HG03558 (cell line): ENCODE results near the gene CNTN4.

Experiments used
- ATAC-seq: cut with Tn5 transposase; IDR thresholded peaks from one replicate; pipeline ENCODE4 v1.9.1; 2021; ENCODE audit warnings: moderate number of reproducible peaks; ENCODE audit not compliant: unreplicated experiment; ENCODE audit errors: extremely low read depth

The CNTN4 gene

DNA sequence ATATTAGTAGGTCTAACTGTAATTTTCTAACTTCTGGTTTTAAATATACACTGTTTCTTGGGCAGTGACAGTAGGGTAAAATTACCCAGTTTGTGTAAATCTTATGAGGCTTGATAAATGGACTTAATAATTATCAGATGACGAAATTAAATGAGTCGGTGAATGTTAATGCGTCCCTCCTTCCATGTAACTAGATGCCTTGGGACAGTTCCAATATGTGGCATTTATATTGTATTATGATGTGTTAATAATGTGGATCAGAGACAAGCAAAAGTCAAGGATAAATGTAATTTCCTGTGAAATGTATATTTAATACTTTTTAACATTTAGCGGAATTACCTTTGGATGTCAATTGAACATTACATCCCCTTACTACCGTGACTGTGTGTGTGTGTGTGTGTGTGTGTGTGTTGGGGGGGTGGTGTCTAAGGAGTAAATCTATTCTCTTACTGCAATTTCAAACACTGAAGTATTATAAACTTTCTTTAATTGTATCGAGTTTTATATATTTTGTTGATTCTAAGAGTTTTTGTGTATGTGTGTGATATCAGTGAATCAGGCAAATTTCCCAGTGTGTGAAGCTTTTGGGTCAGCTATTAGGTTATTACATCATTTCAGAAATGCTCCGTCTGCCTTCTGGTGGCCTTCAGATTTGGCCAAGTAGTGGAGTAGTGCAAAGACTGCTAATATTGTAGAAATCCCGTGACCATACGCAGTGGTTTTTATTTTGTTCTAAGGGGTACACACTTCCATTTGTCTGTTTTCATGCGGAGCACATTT, 50.1 kb downstream of the CNTN4 start:
- no peak for ATAC-seq

DNA sequence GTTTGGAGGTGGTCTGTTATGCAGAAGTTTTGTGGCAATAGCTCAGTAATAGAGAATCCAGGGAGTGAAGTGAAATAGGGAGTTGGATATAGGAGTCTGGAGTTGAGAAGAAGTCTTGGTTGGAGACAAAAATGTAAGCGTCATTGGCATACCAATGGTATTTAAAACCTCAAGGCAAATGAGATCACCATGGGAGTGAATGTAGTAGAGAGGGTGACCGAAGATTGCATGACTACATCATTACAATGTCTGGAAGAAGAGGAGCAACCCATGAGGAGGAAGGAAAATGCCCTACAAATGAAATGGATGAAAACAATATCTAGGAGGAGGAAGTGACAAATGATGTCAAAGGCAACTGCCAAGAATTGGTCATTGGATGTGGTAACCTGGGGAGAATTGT, 54.4 kb downstream of the CNTN4 start:
- no peak for ATAC-seq

DNA sequence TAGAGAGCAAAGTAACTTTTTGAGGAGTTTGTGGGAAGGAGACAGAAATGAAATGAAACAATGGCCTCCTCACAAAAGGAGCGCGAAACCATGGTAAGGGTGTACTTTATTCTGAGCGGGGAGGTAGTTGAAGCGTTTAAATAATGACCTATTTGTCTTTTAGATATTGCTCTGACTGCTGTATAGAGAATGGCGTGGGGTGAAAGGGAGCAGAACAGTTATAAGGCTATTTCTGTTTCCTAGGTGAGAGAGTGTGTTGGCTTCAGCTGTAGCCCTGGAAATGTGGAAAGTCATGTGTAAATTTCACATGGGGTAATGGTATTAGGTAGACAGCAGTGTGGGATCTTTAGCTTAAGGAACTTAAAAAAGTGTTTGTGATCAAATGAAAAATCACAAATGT, 54.9 kb downstream of the CNTN4 start:
- no peak for ATAC-seq

DNA sequence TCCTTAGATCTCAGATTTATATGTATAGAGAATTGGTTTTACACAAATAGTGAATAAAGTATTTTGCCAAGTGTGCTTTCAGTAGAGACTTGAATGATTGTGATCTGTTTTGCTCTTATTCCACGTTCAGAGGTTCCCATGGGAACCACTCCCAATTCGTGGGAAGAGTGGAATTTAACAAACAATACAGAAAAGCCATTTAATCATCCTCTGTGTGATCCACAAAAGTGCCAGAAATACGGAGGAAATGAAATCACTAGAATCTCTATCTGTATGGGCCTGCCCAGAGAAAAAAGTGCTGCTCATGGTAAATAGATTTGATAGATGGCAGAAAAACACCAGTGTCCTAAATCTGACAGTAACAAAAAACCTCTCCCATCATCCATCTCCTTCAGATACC, 56.0 kb downstream of the CNTN4 start:
- no peak for ATAC-seq

DNA sequence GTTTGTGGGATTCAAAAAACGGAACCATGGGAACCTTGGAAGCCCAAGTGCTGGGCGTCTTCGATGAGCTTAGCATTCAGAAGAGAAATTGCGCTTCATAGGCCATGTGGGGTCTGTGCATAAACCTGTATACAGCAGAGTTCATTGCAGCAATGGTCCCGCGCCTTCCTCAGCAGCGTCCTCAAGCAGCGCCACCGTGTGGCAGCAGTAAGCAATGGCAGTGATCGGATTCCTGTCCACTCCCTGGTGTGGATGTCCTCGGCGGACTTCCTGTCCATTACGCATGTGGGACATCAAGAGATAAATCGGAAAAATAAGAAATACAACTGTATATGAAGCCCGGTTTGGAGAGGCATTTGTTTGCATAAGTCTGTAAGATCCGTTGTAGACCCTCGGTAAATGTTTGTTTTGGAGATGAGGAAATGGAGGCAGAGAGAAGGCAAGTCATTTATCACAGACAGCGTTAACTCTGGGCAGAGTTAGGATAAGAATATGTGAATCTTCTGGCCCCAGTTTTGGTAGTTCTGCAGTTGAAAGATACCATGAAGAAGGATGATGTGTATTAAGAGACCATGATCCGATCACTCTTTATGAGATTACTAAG, 57.7 kb downstream of the CNTN4 start:
- no peak for ATAC-seq

DNA sequence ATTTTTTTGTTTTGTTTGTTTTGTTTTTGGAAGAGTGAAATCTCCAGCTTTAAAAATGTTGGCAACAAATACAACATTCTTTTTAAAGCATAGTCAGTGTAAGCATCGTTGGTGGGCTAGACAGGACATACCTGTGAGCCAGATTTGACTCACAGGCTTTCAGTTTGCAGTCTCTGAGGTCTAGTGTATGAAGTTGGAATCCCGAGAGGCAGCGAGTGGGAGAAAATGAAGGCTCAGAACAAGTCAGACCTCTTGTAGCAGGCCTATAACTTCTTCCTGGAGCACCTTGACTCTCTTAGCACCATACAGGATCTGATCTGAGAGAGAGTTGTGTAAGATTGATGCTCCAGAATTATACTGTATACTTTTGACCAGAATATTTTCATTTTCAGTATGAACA, 60.2 kb downstream of the CNTN4 start:
- no peak for ATAC-seq

DNA sequence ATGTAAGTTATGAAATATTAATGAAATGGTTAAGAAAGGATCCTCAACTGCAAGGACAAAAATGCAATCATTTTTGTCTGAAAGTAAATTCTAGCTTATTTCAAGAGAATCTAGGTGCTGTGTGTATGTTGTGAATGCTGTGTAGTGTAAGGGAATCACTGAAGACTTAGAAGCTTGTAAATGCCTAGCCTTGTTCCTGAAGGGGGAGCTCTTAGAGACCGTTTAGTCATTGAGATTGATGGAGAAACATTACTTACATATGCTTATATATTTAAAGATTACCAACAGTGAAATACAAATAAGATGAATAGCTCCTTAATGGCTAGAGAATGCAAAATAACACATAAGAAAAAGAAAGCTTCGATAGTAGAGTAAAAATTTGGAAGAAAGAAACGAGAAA, 67.9 kb downstream of the CNTN4 start:
- no peak for ATAC-seq

DNA sequence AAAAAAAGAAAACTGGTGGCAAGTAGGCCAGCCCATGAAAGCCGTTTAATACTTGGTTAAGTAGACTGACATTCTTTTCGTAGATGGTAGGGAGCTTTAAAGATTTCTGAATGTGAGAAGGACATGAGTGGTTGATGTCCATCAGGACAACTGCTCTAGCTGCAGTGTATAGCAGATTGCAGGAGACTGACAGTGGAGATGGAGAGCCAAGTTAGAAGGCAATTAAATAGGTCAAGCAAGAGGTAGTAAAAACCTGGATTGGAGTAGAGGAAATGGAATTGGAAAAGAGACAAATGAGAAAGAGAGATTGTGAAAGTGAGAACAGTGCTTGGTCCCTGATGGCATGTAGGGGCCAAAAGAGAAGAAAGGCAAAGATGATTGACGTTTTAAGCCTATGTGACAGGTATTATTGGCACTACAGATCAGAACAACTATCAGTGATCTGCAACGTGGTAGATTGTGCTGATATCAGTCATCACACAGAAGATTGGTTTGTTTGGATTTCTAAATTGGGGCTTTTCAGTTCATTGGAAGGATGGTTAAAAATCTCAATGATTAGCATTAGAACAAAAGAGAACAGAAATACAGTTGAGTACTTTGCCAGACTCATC, 74.0 kb downstream of the CNTN4 start:
- ATAC-seq: no peak

DNA sequence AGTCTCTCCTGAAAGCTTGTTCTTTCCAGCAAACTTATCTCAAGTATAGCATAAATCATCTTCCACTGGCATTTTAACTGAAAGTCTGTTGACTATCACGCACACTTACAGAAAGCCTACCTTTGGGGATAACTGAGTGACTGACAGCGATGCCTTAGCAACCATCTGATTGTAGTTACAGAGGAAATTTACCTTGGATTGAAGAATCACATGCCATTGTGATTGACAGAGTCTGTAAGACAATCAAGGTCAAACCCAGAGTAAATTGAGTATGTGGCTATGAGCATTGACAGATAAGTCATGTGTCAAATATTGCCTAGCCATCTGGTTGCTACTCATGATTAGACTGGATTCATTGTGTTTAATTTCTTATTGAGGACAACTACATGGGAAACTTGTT, 82.0 kb downstream of the CNTN4 start:
- no peak for ATAC-seq

DNA sequence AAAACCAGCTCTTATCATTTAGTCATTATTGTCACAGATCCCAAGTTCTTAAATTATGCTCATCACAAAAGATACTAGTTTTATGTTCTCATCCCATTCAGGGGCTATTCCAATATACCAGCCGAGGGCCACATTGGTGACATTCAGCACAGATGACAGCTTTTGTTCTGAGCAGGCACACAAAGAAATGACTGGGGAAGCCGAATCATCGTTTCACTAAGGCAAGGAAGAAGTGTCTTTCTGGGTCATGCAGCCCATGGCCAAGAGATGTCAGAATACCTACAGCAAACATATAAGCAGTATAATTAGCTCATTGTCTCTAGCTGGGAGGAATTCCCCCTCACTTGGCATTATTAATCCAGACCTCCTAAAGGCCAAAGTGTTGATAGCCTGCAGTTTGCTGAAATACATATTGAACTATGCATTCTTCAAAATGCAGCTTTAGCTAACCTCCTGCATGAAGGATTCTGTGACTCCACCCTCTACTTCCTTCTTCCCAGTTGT, 100.2 kb downstream of the CNTN4 start:
- no peak for ATAC-seq

DNA sequence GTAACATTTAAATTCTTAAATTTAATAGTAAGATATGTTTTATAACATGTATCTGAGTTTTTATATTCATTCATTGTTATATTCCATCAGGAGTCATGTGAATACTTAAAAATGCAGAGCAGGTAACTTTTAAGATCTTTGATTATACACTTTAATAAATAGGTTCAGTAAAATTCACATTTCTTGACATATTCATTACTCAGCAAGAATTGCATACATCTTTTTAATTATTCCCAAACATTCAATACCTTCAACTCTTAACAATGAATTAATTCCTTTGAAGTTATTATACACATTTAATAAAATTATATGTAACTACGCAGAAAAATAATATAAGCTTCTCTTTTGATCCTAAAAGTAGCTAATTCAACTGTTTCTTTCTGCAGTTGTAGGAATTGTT, 105.4 kb downstream of the CNTN4 start:
- no peak for ATAC-seq

DNA sequence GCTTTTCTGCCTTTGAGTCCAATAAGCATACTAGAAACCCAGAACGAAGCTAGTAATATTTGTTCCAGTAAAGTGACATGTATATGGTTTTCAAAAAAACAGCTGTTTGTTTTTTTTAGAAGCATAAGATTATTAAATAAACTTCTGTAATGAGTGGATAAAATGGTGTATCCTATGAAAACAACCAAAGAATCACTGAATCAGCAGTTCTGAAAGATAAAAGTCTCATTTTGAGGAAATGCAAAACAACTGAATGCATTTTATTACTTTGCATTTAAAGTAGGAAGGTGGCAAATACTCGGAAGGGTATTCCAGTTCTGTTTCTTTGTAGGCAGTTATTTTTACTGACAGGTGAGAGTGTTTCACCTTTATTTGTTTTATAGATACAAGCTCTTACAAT, 107.0 kb downstream of the CNTN4 start:
- ATAC-seq: no peak

DNA sequence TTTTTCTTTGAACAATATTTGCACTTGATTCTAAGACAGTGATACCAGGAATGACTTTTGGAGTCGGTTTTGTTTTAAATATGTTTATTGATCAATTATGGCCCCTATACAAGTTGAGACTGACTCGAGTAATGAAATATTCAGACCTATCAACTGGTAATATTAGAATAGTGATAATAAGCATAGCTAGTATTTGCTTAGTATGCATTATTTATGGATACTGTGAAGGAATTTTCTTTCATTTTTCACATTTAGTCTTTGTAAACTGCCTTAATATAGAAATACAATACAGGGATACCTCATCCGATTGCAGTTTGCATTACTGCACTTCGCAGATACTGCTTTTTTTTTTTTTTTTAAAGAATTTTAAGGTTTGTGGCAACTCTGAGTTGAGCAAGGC, 107.9 kb downstream of the CNTN4 start:
- ATAC-seq: no peak

DNA sequence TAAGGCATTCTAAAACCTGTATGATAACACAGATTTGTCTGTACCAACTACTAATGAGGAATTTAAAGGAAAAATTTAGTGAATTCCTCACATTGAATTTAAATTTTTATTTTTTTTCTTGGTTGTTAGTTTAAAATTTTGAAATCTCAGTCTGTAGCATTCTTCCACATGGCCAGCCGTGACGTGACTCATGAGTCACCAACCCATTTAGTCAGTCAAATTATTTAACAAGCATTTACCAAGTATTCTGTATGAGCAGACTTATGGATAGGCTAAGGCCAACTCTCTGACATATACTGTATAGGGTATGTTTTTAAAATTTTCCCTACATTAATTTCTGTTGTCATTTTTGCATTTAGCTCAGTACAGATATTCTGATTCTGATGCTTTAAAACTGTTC, 112.9 kb downstream of the CNTN4 start:
- no peak for ATAC-seq

DNA sequence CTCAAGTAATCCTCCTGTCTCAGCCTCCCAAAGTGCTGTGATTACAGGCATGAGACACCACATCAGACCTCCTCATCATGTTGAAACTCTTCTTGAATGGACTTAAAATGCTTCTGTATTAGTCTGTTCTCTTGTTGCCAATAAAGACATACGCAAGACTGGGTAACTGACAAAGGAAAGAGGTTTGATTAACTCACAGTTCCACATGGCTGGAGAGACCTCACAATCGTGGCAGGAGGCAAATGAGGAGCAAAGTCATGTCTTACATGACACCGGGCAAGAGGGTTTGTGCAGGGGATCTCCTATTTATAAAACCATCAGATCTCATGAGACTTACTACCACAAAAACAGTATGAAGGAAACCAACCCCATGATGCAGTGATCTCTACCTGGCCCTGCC, 113.5 kb downstream of the CNTN4 start:
- ATAC-seq: no peak

DNA sequence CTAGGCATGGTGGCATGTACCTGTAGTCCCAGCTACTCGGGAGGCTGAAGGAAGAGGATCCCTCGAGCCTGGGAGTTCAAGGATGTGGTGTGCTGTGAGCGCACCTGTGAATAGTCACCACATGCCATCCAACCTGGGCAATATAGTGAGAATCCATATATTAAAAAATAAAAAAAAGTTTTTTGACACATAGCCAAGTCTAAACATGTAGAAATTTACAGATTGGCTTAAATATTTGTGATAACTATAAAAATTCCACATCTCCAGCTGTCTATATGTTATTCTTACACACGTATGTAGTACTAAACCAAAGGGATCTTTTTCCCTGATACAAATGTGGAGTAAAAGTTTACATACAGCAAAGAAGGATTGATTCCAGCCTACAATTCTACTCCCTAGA, 119.7 kb downstream of the CNTN4 start:
- no peak for ATAC-seq

DNA sequence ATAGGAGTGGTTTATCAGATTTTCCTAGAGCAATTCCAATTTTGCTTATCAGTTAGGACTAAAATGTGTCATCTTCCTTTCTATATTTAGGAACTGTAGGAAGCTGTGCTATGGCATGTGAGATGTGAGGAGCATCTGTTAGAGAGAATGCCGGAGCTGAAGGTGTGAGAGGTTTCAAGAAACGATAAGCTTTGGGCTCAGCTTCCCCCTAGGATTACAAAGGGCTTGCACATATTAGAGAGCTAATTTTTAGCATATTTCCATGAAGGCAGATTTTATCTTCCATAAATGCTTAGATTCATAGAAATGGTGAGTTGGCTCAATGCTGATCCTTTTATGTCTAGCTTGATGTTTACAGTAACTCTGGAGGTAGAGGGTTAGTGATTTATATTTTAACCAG, 120.2 kb downstream of the CNTN4 start:
- ATAC-seq: no peak

DNA sequence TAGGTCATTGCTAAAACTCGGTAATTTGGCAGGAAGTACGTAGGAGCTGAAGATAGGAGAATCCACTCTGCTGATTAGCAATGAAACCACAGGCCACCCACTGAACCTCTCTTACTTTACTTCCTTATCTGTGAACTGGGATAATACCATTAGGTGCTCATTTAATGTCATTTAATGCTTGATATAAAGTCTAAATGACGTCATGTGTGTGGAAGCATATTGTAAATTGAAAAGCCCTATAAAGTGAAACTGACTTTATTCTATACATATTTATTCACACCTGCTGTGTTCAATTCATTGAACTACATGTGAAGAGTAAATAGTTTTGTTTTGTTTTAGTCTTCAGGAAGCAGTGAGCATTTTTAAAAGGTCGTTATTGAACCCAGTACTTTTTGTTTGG, 137.5 kb downstream of the CNTN4 start:
- ATAC-seq: no peak

DNA sequence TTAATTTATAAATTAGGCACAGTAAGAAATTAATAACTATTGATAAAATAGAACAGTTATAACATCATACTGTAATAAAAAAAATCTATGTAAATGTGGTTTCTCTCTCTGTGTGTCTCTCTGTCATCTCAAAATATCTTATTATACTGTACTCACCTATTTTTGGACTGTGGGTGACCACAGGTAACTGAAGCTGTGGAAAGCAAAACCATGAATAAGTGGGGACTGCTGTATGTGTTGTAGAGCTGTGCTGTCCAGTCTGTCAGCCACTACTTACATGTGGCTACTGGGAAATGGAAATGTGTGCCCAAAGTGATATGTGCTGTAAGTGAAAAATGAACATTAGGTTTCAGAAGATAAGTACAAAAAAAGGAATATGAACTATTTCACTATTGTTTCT, 145.5 kb downstream of the CNTN4 start:
- no peak for ATAC-seq

DNA sequence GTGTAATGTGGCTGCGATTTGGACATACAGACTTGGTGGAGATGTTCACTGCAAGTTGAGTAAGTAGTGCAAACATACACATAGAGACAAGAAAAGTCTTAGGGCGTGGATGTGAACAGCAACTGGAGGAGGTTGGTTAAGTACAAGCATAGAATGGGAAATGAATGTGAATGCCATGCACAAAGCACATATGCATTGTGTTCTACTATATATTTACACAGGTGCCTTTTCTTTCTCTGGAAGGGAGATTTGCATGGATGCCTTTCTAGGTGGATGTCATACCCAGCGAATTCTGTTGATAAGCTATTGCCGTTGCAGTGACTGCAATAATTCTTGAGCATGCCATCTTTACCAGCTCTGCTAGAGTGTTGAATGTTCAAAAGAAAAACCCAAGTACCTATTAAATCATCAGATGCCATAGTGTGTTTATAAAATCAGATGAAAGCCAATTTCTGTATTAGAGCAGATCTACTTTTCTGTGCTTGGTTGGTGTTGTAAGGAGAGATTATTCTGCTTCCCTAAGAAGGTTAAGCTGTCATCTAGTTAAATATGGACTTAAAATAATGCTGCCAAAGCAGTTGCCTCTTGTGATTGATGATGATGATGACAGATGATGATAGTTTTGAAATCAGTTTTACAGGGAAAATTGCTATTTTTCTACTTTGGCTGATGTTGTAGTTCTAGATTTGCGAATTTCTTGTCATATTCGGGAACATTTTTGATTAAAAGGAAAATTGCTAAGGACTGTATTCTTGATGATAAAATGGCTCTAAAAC, 148.4 kb downstream of the CNTN4 start:
- no peak for ATAC-seq

DNA sequence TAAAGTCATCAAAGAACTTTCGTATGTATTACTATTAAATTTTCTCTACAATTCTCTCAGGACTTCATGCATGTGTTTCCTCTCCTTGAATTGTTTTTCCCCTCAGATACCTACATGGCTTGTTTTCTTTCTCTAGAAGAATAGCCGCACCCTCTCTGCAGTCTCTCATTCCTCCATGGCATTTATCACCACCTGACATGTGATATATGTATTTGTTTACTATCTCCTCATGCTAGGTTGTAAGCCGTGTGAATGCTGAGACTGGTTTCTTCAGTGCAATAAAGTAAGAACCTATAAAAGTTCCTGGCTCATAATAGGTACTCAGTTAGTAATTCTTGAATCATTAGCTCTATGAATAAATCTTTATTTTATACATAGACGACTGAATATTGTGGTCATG, 149.2 kb downstream of the CNTN4 start:
- ATAC-seq: no peak
